Esophagus muscularis mucosa (tissue), 4 donors: Measurements from ENCODE around the gene SSR3.

Experiments used
- CTCF ChIP-seq, 3 experiments: fragments of 200-600 bp in 2 of 3; fragments of 450-650 bp in 1 of 3; sonication (generic) in 2 of 3; IDR thresholded peaks; one replicate each; pipeline ENCODE4 v1.5.1; 2017 to 2019; ENCODE audit warnings: antibody characterized with exemption in 3 of 3, mild to moderate bottlenecking in 2 of 3, moderate library complexity in 1 of 3
- EP300 ChIP-seq: sonication (generic); formaldehyde crosslinking; IDR thresholded peaks from one replicate; pipeline ENCODE4 v1.6.1; 2017; ENCODE audit warnings: antibody characterized with exemption
- POLR2AphosphoS5 ChIP-seq, 2 donors: sonication (generic); formaldehyde crosslinking; IDR thresholded peaks; one replicate each; pipeline ENCODE4 v1.6.1; 2017; ENCODE audit warnings: antibody characterized with exemption in 2 of 2

GRCh38 chr3:156563900-156564682 lies 9.2 kb upstream of the SSR3 start:
- no peak for TF ChIP-seq CTCF (IDR thresholded peaks at IDR 0.05)
- TF ChIP-seq POLR2AphosphoS5 (IDR thresholded peaks at IDR 0.05): no peak
- no peak for TF ChIP-seq EP300
